Ishikawa (cell line): ENCODE measurements around the gene USE1.

Experiments used
- CEBPB ChIP-seq: IDR thresholded peaks from 2 replicates; pipeline ENCODE4 v1.6.1; 2012
- CREB1 ChIP-seq: IDR thresholded peaks from 2 replicates; pipeline ENCODE4 v1.6.1; 2012; ENCODE audit warnings: low read depth
- EGR1 ChIP-seq: IDR thresholded peaks from 2 replicates; pipeline ENCODE4 v1.6.1; 2012
- EP300 ChIP-seq: IDR thresholded peaks from 2 replicates; pipeline ENCODE4 v1.6.1; 2012; ENCODE audit warnings: borderline replicate concordance
- FOXM1 ChIP-seq: IDR thresholded peaks from 2 replicates; pipeline ENCODE4 v1.6.1; 2012; ENCODE audit warnings: low read depth, borderline replicate concordance
- RAD21 ChIP-seq: IDR thresholded peaks from 2 replicates; pipeline ENCODE4 v1.6.1; 2012; ENCODE audit warnings: low read depth
- TAF1 ChIP-seq: IDR thresholded peaks from 2 replicates; pipeline ENCODE4 v1.6.1; 2012; ENCODE audit warnings: low read depth, mild to moderate bottlenecking
- TEAD4 ChIP-seq: IDR thresholded peaks from 2 replicates; pipeline ENCODE4 v1.6.1; 2012
- YY1 ChIP-seq: IDR thresholded peaks from 2 replicates; pipeline ENCODE4 v1.6.1; 2012; ENCODE audit warnings: low read depth
- ZBTB7A ChIP-seq: IDR thresholded peaks from 2 replicates; pipeline ENCODE4 v1.6.1; 2012; ENCODE audit warnings: low read depth
- TF ChIP-seq, protein P1 (sequence below): IDR thresholded peaks from 2 replicates; pipeline ENCODE4 v1.6.1; 2012
- TF ChIP-seq, protein P2 (sequence below): IDR thresholded peaks from 2 replicates; pipeline ENCODE4 v1.6.1; 2012; ENCODE audit warnings: low read depth, mild to moderate bottlenecking

DNA sequence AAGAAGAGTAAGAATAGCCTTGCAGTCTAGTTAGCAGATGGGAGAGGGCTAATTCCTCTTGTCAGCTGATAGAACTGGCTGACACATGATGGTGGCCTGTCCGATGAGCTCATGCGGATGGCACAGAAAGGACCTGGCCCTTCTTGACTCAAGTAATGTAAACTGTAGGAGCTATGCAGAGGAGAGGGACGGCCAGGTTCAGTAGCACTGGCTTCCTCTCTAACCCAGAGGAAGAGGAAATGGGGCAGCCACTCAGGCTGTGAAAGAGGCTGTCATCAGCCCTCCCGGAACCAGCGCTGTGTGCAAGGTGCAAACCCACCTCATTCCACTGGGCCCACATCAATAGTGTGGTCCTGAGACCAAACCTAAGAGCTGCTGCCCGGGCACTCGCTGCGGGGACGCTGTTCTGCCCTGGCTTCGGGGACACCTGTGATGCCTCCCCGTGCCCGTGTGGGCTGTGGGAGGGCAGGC, 30.8 kb upstream of the USE1 start:
- TF ChIP-seq RAD21 = no peak
- TF ChIP-seq, protein P1, sequence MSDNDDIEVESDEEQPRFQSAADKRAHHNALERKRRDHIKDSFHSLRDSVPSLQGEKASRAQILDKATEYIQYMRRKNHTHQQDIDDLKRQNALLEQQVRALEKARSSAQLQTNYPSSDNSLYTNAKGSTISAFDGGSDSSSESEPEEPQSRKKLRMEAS = no peak
- TF ChIP-seq EP300 = no peak
- TF ChIP-seq CEBPB = no peak
- TF ChIP-seq, protein P2, sequence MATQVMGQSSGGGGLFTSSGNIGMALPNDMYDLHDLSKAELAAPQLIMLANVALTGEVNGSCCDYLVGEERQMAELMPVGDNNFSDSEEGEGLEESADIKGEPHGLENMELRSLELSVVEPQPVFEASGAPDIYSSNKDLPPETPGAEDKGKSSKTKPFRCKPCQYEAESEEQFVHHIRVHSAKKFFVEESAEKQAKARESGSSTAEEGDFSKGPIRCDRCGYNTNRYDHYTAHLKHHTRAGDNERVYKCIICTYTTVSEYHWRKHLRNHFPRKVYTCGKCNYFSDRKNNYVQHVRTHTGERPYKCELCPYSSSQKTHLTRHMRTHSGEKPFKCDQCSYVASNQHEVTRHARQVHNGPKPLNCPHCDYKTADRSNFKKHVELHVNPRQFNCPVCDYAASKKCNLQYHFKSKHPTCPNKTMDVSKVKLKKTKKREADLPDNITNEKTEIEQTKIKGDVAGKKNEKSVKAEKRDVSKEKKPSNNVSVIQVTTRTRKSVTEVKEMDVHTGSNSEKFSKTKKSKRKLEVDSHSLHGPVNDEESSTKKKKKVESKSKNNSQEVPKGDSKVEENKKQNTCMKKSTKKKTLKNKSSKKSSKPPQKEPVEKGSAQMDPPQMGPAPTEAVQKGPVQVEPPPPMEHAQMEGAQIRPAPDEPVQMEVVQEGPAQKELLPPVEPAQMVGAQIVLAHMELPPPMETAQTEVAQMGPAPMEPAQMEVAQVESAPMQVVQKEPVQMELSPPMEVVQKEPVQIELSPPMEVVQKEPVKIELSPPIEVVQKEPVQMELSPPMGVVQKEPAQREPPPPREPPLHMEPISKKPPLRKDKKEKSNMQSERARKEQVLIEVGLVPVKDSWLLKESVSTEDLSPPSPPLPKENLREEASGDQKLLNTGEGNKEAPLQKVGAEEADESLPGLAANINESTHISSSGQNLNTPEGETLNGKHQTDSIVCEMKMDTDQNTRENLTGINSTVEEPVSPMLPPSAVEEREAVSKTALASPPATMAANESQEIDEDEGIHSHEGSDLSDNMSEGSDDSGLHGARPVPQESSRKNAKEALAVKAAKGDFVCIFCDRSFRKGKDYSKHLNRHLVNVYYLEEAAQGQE = no peak
- no peak for TF ChIP-seq ZBTB7A
- no peak for TF ChIP-seq EGR1
- TF ChIP-seq FOXM1 = no peak
- TF ChIP-seq YY1 = no peak
- TF ChIP-seq TEAD4 = no peak
- no peak for TF ChIP-seq TAF1
- TF ChIP-seq CREB1 = no peak
